ENCODE results near the gene POLR3H. TPM values are rescaled to one million over a fixed set of nuclear protein-coding genes. Genes with fewer than 3 reads are reported as not detected.

Gene POLR3H
- total RNA-seq, 1 experiment from 2014 or later = 21.2 TPM

- Histone ChIP-seq H3K4me1 (ENCODE audit: insufficient read depth, low read length) (no peaks in the 10 kb centered on the region), H3K9ac (ENCODE audit: low read length) (no peak overlapping the region), H3K4me3 (ENCODE audit: low read length) (no peak overlapping the region), H3K4me2 (ENCODE audit: low read length) (no peak overlapping the region), H3K9me3 (ENCODE audit: low read length) (no peaks in the 10 kb centered on the region), H4K20me1 (ENCODE audit: low read length) (no peaks in the 10 kb centered on the region), H3K36me3 (ENCODE audit: low read depth, low read length) (peaks cover 26% of the 10 kb centered on the region), H3F3A (ENCODE audit: low read length, unreplicated experiment) (no peaks in the 10 kb centered on the region), H2AFZ (ENCODE audit: low read length) (no peak overlapping the region), H3K79me2 (ENCODE audit: low read length) (peaks cover 5% of the 10 kb centered on the region; the same call in 1 of the 2 replicates), H3K27me3 (ENCODE audit: low read length) (no peaks in the 10 kb centered on the region), H3K9me2 (replicated peaks; ENCODE audit: low read length) (no peaks in the 10 kb centered on the region), H3K27ac (ENCODE audit: low read length) (no peak overlapping the region)
- CTCF ChIA-PET = no interaction called here
- ATAC-seq (no peak), DNase-seq (no peak)
- no TSS peak for BruUV-seq (replicated peaks)
- TF ChIP-seq CTCF (conservative IDR thresholded peaks at IDR 0.05; ENCODE audit: low read depth, low read length) (no peak), EZH2 (IDR thresholded peaks at IDR 0.05; ENCODE audit: low read length, unreplicated experiment) (no peak), EZH2phosphoT487 (IDR thresholded peaks at IDR 0.05; ENCODE audit: borderline replicate concordance, low read length) (no peak)
- POLR2A ChIA-PET (ENCODE audit: unreplicated experiment) = no interaction called here
- intact Hi-C loops (cut with micrococcal nuclease) = no loop called here
These were observed 15.2 kb downstream of the POLR3H start for GRCh38 chr22:41528938-41529561.

GRCh38 chr22:41528132-41528766 is 16.0 kb downstream of the POLR3H start:
- no peak overlapping the region for H3K4me2 ChIP-seq (ENCODE audit: low read length)
- CTCF ChIA-PET = no interaction called here
- no peaks in the 10 kb centered on the region for H3F3A ChIP-seq (ENCODE audit: low read length, unreplicated experiment)
- intact Hi-C loops (cut with micrococcal nuclease) = no loop called here
- H3K79me2 ChIP-seq (ENCODE audit: low read length) = peaks cover 5% of the 10 kb centered on the region; the same call in 1 of the 2 replicates
- DNase-seq (no peak), ATAC-seq (no peak)
- H3K4me3 ChIP-seq (ENCODE audit: low read length) = no peak overlapping the region
- no peaks in the 10 kb centered on the region for H4K20me1 ChIP-seq (ENCODE audit: low read length)
- H3K27ac ChIP-seq (ENCODE audit: low read length) = no peak overlapping the region
- H3K36me3 ChIP-seq (ENCODE audit: low read depth, low read length) = peaks cover 25% of the 10 kb centered on the region
- no peak overlapping the region for H3K9ac ChIP-seq (ENCODE audit: low read length)
- no peak overlapping the region for H2AFZ ChIP-seq (ENCODE audit: low read length)
- TSS peak; percentile 28 for BruUV-seq (replicated peaks)
- no peaks in the 10 kb centered on the region for H3K4me1 ChIP-seq (ENCODE audit: insufficient read depth, low read length)
- H3K9me3 ChIP-seq (ENCODE audit: low read length) = no peaks in the 10 kb centered on the region
- H3K27me3 ChIP-seq (ENCODE audit: low read length) = no peaks in the 10 kb centered on the region
- TF ChIP-seq EZH2phosphoT487 (IDR thresholded peaks at IDR 0.05; ENCODE audit: borderline replicate concordance, low read length) (no peak), EZH2 (IDR thresholded peaks at IDR 0.05; ENCODE audit: low read length, unreplicated experiment) (no peak), CTCF (conservative IDR thresholded peaks at IDR 0.05; ENCODE audit: low read depth, low read length) (no peak)
- H3K9me2 ChIP-seq (replicated peaks; ENCODE audit: low read length) = no peaks in the 10 kb centered on the region
- POLR2A ChIA-PET (ENCODE audit: unreplicated experiment) = no interaction called here

Measured in PC-3 (cell line).